ENCODE results near the gene ADCY10. TPM values are rescaled to one million over a fixed set of nuclear protein-coding genes. Genes with fewer than 3 reads are reported as not detected.

Gene ADCY10
- total and polyA plus RNA-seq, 2 donors (not counting 3 experiments of a cell fraction or from before 2014, with no cell fraction given) = not detected

- ChIA-PET CTCF (interaction anchor here (1.1 kb wide), 1 partner anchor 9 kb away, joined by 3 read pairs; no protein-coding TSS in a partner anchor), POLR2A (no interaction called here)
- H3K4me1 ChIP-seq (ENCODE audit: control insufficient read depth, extremely low read depth, insufficient read depth, low read length) = peaks cover 5% of the 10 kb centered on the region
- no peak overlapping the region for H3K4me3 ChIP-seq (replicated peaks in 1 of 3; ENCODE audit: insufficient read depth in 1 of 3, low read depth in 1 of 3, low read length in 3 of 3)
- FAIRE-seq = no peak
- no peaks in the 10 kb centered on the region for H4K20me1 ChIP-seq (replicated peaks; ENCODE audit: control insufficient read depth, extremely low read depth, insufficient read depth, low read length)
- H3K36me3 ChIP-seq (ENCODE audit: control insufficient read depth in 2 of 2, extremely low read depth in 1 of 2, insufficient read depth in 2 of 2, low read length in 2 of 2) = no peaks in the 10 kb centered on the region
- no peaks in the 10 kb centered on the region for H3K9me3 ChIP-seq (replicated peaks; ENCODE audit: control insufficient read depth, insufficient read depth, low read length)
- H3K79me2 ChIP-seq (ENCODE audit: control insufficient read depth, insufficient read depth, low read length) = no peaks in the 10 kb centered on the region
- H3K27ac ChIP-seq (ENCODE audit: insufficient read depth, low read depth, low read length) = no peak overlapping the region
- no peak overlapping the region for H2AFZ ChIP-seq (ENCODE audit: low read depth, low read length)
- no peak for DNase-seq (ENCODE audit: low read depth, low spot score)
- dilution Hi-C loops (cut with MboI; ENCODE audit: extremely low pct_ligation_motif_present, low sequenced_read_pairs) (no loop called here), intact Hi-C loops (cut with micrococcal nuclease) (no loop called here)
- no peaks in the 10 kb centered on the region for H3K9me1 ChIP-seq (replicated peaks; ENCODE audit: control insufficient read depth, extremely low read depth, insufficient read depth, low read length)
- H3K9ac ChIP-seq (replicated peaks; ENCODE audit: extremely low read depth, insufficient read depth, low read length) = no peak overlapping the region
- TF ChIP-seq POLR2A (IDR thresholded peaks at IDR 0.05; ENCODE audit: low read depth, low read length) (no peak), FOS (IDR thresholded peaks at IDR 0.05; ENCODE audit: borderline replicate concordance, insufficient read depth, low read length) (no peak), MYC (IDR thresholded peaks at IDR 0.05; ENCODE audit: low read depth, low read length) (no peak), JUN (IDR thresholded peaks at IDR 0.05; ENCODE audit: borderline replicate concordance, insufficient read depth, insufficient read length, low read depth) (no peak), GATA2 (IDR thresholded peaks at IDR 0.05; ENCODE audit: insufficient read depth, insufficient read length, low read depth, low read length) (no peak), EZH2 (IDR thresholded peaks at IDR 0.05; ENCODE audit: borderline replicate concordance, low read depth, low read length, severe bottlenecking) (no peak), CTCF (IDR thresholded peaks at IDR 0.05; ENCODE audit: extremely low read depth in 1 of 2, insufficient read depth in 1 of 2, low read depth in 1 of 2, low read length in 2 of 2) (no peak), POLR2AphosphoS5 (IDR thresholded peaks at IDR 0.05; ENCODE audit: insufficient read depth, low read depth, low read length) (no peak)
- TF ChIP-seq, protein P1, sequence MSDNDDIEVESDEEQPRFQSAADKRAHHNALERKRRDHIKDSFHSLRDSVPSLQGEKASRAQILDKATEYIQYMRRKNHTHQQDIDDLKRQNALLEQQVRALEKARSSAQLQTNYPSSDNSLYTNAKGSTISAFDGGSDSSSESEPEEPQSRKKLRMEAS (IDR thresholded peaks at IDR 0.05; ENCODE audit: insufficient read depth, insufficient read length) = no peak
- H3K27me3 ChIP-seq (ENCODE audit: control insufficient read depth in 2 of 2, insufficient read depth in 2 of 2, low read length in 2 of 2) = no peaks in the 10 kb centered on the region
- H3K4me2 ChIP-seq (ENCODE audit: insufficient read depth, low read length) = no peak overlapping the region
- no TSS peak for BruUV-seq (replicated peaks)
These were observed 98.3 kb downstream of the ADCY10 start for GRCh38 chr1:167815650-167816049.
